Tibial nerve (tissue), 4 donors: ENCODE results near the gene CCNY.

ENCODE experiments used
- CTCF ChIP-seq, 5 experiments: fragments of 200-600 bp in 3 of 5; fragments of 450-650 bp in 2 of 5; sonication (generic) in 3 of 5; IDR thresholded peaks; one replicate each; pipeline ENCODE4 v1.5.1; 2016 to 2019; ENCODE audit warnings: antibody characterized with exemption in 5 of 5, mild to moderate bottlenecking in 3 of 5, moderate library complexity in 2 of 5
- EP300 ChIP-seq, 2 donors: sonication (generic); formaldehyde crosslinking; IDR thresholded peaks; one replicate each; pipeline ENCODE4 v1.6.1; 2017; ENCODE audit warnings: antibody characterized with exemption in 2 of 2, mild to moderate bottlenecking in 1 of 2
- POLR2A ChIP-seq, 2 donors: fragments of 450-650 bp; IDR thresholded peaks; one replicate each; pipeline ENCODE4 v1.6.1; 2017; ENCODE audit warnings: antibody characterized with exemption in 2 of 2, mild to moderate bottlenecking in 2 of 2, moderate library complexity in 2 of 2

- no peak for TF ChIP-seq CTCF (IDR thresholded peaks at IDR 0.05)
- no peak for TF ChIP-seq POLR2A (IDR thresholded peaks at IDR 0.05)
- no peak for TF ChIP-seq EP300 (IDR thresholded peaks at IDR 0.05)
Measured at GRCh38 chr10:35329520-35329919, 6.8 kb upstream of the CCNY start.
